Measurements from ENCODE around the gene UBE2R2.
"Not testable (repeated sequence)": the region's sequence is repeated elsewhere in the genome, so short reads cannot be mapped to it uniquely, and the experiment has no call there.

UBE2R2 gene

GRCh38 chr9:33843312-33843961, 26.5 kb downstream of the UBE2R2 start:
- no peak for DNase-seq

- no peak for DNase-seq
These were observed 29.3 kb downstream of the UBE2R2 start for GRCh38 chr9:33846231-33846630.

- not testable (repeated sequence) for DNase-seq
These were observed 30.9 kb downstream of the UBE2R2 start for GRCh38 chr9:33847894-33848205.

GRCh38 chr9:33850267-33850629, 33.3 kb downstream of the UBE2R2 start:
- DNase-seq = no peak

- no peak for DNase-seq
These were observed 33.7 kb downstream of the UBE2R2 start for GRCh38 chr9:33850677-33851076.

GRCh38 chr9:33851301-33851700, 34.3 kb downstream of the UBE2R2 start:
- DNase-seq = no peak

- peak; percentile 44 for DNase-seq
These were observed 35.4 kb downstream of the UBE2R2 start for GRCh38 chr9:33852216-33852826.

- DNase-seq = no peak
These were observed 39.3 kb downstream of the UBE2R2 start for GRCh38 chr9:33856247-33856646.

GRCh38 chr9:33858423-33858822, 41.5 kb downstream of the UBE2R2 start:
- no peak for DNase-seq

- DNase-seq = no peak
These were observed 43.4 kb downstream of the UBE2R2 start for GRCh38 chr9:33860200-33860871.

- DNase-seq = no peak
These were observed 45.0 kb downstream of the UBE2R2 start for GRCh38 chr9:33861917-33862453.

- not testable (repeated sequence) for DNase-seq
These were observed 46.1 kb downstream of the UBE2R2 start for GRCh38 chr9:33863027-33863426.

GRCh38 chr9:33867747-33868439, 50.9 kb downstream of the UBE2R2 start:
- DNase-seq = no peak

GRCh38 chr9:33868440-33868973, 51.5 kb downstream of the UBE2R2 start:
- DNase-seq = no peak

GRCh38 chr9:33869243-33869642, 52.3 kb downstream of the UBE2R2 start:
- DNase-seq = not testable (repeated sequence)

GRCh38 chr9:33877727-33878489, 60.9 kb downstream of the UBE2R2 start:
- no peak for DNase-seq

- DNase-seq = no peak
These were observed 61.9 kb downstream of the UBE2R2 start for GRCh38 chr9:33878691-33879366.

- DNase-seq = peak; percentile 16
These were observed 63.5 kb downstream of the UBE2R2 start for GRCh38 chr9:33880211-33881089.

- DNase-seq = no peak
These were observed 64.7 kb downstream of the UBE2R2 start for GRCh38 chr9:33881635-33882034.

GRCh38 chr9:33884856-33885701, 68.1 kb downstream of the UBE2R2 start:
- DNase-seq = no peak
